Spleen (tissue), 11 donors: ENCODE data around the gene GINM1. TPM values are rescaled to one million over a fixed set of nuclear protein-coding genes. Genes with fewer than 3 reads are reported as not detected.

ENCODE experiments used
- DNase-seq: peaks from one replicate; pipeline ENCODE4 v3.0.0-alpha.2; 2020
- H3K27ac ChIP-seq, 8 donors: fragments of 200-600 bp; sonication (generic) in 7 of 8; 1 replicate in 4 of 8; 2 replicates in 4 of 8; pipeline versions ENCODE4 v1.5.0 to v1.8.0; 2016 to 2021; ENCODE audit warnings: inconsistent platforms in 4 of 8, mild to moderate bottlenecking in 4 of 8, moderate library complexity in 1 of 8
- H3K27me3 ChIP-seq, 7 donors: fragments of 200-600 bp; sonication (generic) in 6 of 7; replicated peaks in 1 of 7; 1 replicate in 4 of 7; 2 replicates in 3 of 7; pipeline versions ENCODE4 v1.5.0 to v1.8.0; 2016 to 2021; ENCODE audit warnings: inconsistent platforms in 3 of 7, mild to moderate bottlenecking in 1 of 7
- H3K36me3 ChIP-seq, 6 donors: fragments of 200-600 bp; sonication (generic) in 5 of 6; 1 replicate in 4 of 6; 2 replicates in 2 of 6; pipeline versions ENCODE4 v1.5.0 to v1.8.0; 2016 to 2021; ENCODE audit warnings: inconsistent platforms in 2 of 6
- H3K4me1 ChIP-seq, 6 donors: fragments of 200-600 bp; sonication (generic) in 5 of 6; 1 replicate in 3 of 6; 2 replicates in 3 of 6; pipeline versions ENCODE4 v1.5.0 to v1.8.0; 2016 to 2021; ENCODE audit warnings: inconsistent platforms in 3 of 6
- H3K4me3 ChIP-seq, 8 donors: fragments of 200-600 bp; sonication (generic) in 7 of 8; 1 replicate in 4 of 8; 2 replicates in 4 of 8; pipeline versions ENCODE4 v1.5.0 to v1.8.0; 2016 to 2021; ENCODE audit warnings: inconsistent platforms in 4 of 8, mild to moderate bottlenecking in 4 of 8, moderate library complexity in 2 of 8
- H3K9me3 ChIP-seq, 8 donors: fragments of 200-600 bp; sonication (generic) in 7 of 8; 1 replicate in 4 of 8; 2 replicates in 4 of 8; pipeline versions ENCODE4 v1.5.0 to v1.8.0; 2016 to 2021; ENCODE audit warnings: inconsistent platforms in 4 of 8
- CTCF ChIP-seq, 11 experiments: fragments of 200-600 bp in 7 of 11; fragments of 450-650 bp in 4 of 11; sonication (generic) in 4 of 11; IDR thresholded peaks in 8 of 11; conservative IDR thresholded peaks in 3 of 11; 1 replicate in 7 of 11; 2 replicates in 4 of 11; pipeline versions ENCODE4 v1.4.0 to v1.8.0; 2016 to 2021; ENCODE audit warnings: antibody characterized with exemption in 11 of 11, inconsistent platforms in 4 of 11, mild to moderate bottlenecking in 1 of 11
- POLR2A ChIP-seq, 3 donors: fragments of 450-650 bp; IDR thresholded peaks; one replicate each; pipeline ENCODE4 v1.5.1; 2017; ENCODE audit warnings: antibody characterized with exemption in 3 of 3, mild to moderate bottlenecking in 1 of 3
- POLR2AphosphoS5 ChIP-seq, 3 donors: sonication (generic); formaldehyde crosslinking; IDR thresholded peaks; one replicate each; pipeline ENCODE4 v1.5.1; 2017; ENCODE audit warnings: antibody characterized with exemption in 3 of 3
- WGBS, 5 donors: extraction: QIAGEN DNeasy Blood & Tissue Kit in 3 of 5; methylation state at CpG; one replicate each; pipeline versions ENCODE4 v1.1.5 to v1.1.7; 2013 to 2018; 5-methylcytosine and 5-hydroxymethylcytosine counted together
- intact Hi-C: fragments of 100-400 bp; cut with DNase I; formaldehyde crosslinking; loops from one replicate; pipeline ENCODE4 v1.15.0; 2023; ENCODE audit warnings: low total_unique reads
- polyA plus RNA-seq, 3 donors: library from polyadenylated mRNA; stranded (reverse); fragments of 200-250 nt; gene quantifications; one replicate each; pipeline ENCODE4 v1.2.1, GENCODE V29; 2013
- total RNA-seq, 7 donors: library from RNA; depleted of rRNA in 3 of 7; stranded (reverse); fragments of >200 nt in 3 of 7; fragmentation: NEBNext Ultra II Directional in 4 of 7; extraction: Animal tissue kit (Norgen Biotek cat#: 25700) in 4 of 7; gene quantifications; one replicate each; pipeline versions ENCODE4 v1.1.0 to v1.2.1, GENCODE V29; 2016 to 2021
- donor health status: healthy with polysubstance abuse.
- donor health status: DM: no; HTN: no; CAD: no; lungs with moderate emphysema.
- donor health status: DM: no; HTN: no; CAD: no.
- donor health status: Bipolar disorder and iron deficiency.
- donor health status: healthy.
- donor health status: DM: no; HTN: no; CAD: no.
- donor health status: DM: yes; HTN: yes; CAD: no.

GINM1 gene
- total and polyA plus RNA-seq, 10 donors = 16.7 to 47.7 (median 31.1) TPM

- TF ChIP-seq POLR2AphosphoS5 (IDR thresholded peaks at IDR 0.05) (no peak), POLR2A (IDR thresholded peaks at IDR 0.05) (no peak), CTCF (IDR thresholded peaks at IDR 0.05 in 8 of 11, conservative IDR thresholded peaks at IDR 0.05 in 3 of 11) (no peak)
- Histone ChIP-seq H3K27me3 (peaks cover 0 to 21% (median 0%) of the 10 kb centered on the region in 7 donors), H3K4me3 (no peak overlapping the region), H3K36me3 (no peaks in the 10 kb centered on the region), H3K9me3 (no peaks in the 10 kb centered on the region), H3K27ac (no peak overlapping the region), H3K4me1 (peaks cover 0 to 3% (median under 1%) of the 10 kb centered on the region in 6 donors)
- DNase-seq = no peak
- intact Hi-C loops = no loop called here
- 66 to 88% (median 78%) methylated on average over 2 to 5 of the region's 5 CpGs for WGBS, 5 donors
Observed at GRCh38 chr6:149551920-149552319, 14.3 kb upstream of the GINM1 start.

- TF ChIP-seq POLR2AphosphoS5 (IDR thresholded peaks at IDR 0.05) (no peak), POLR2A (IDR thresholded peaks at IDR 0.05) (no peak), CTCF (IDR thresholded peaks at IDR 0.05 in 8 of 11, conservative IDR thresholded peaks at IDR 0.05 in 3 of 11) (no peak)
- no peak overlapping the region for H3K27ac ChIP-seq
- H3K9me3 ChIP-seq = no peaks in the 10 kb centered on the region
- no peak overlapping the region for H3K4me3 ChIP-seq
- no peaks in the 10 kb centered on the region for H3K36me3 ChIP-seq
- H3K27me3 ChIP-seq = peaks cover 0 to 20% (median 0%) of the 10 kb centered on the region in 7 donors
- intact Hi-C loops = no loop called here
- H3K4me1 ChIP-seq = no peaks in the 10 kb centered on the region
- DNase-seq = no peak
Observed at GRCh38 chr6:149558029-149558428, 8.1 kb upstream of the GINM1 start.

- intact Hi-C loops = no loop called here
- Histone ChIP-seq H3K36me3 (no peaks in the 10 kb centered on the region), H3K4me1 (peaks cover 0 to 2% (median 0%) of the 10 kb centered on the region in 6 donors), H3K4me3 (no peak overlapping the region), H3K27ac (no peak overlapping the region), H3K27me3 (peaks cover 0 to 8% (median 0%) of the 10 kb centered on the region in 7 donors), H3K9me3 (no peaks in the 10 kb centered on the region)
- TF ChIP-seq CTCF (IDR thresholded peaks at IDR 0.05 in 8 of 11, conservative IDR thresholded peaks at IDR 0.05 in 3 of 11) (no peak), POLR2AphosphoS5 (IDR thresholded peaks at IDR 0.05) (no peak), POLR2A (IDR thresholded peaks at IDR 0.05) (no peak)
- no peak for DNase-seq
- WGBS, 5 donors = 45 to 92% (median 75%) methylated on average over 2 of the region's 2 CpGs
Observed at GRCh38 chr6:149559389-149559788, 6.8 kb upstream of the GINM1 start.

- TF ChIP-seq POLR2A (IDR thresholded peaks at IDR 0.05) (no peak), CTCF (IDR thresholded peaks at IDR 0.05 in 8 of 11, conservative IDR thresholded peaks at IDR 0.05 in 3 of 11) (peak in 7 of 11 experiments; percentile 9 to 53 (median 43)), POLR2AphosphoS5 (IDR thresholded peaks at IDR 0.05) (no peak)
- no peaks in the 10 kb centered on the region for H3K27me3 ChIP-seq
- H3K27ac ChIP-seq = no peak overlapping the region
- WGBS, 5 donors = 49 to 73% (median 69%) methylated on average over 3 of the region's 3 CpGs
- no peak for DNase-seq
- H3K9me3 ChIP-seq = no peaks in the 10 kb centered on the region
- H3K4me1 ChIP-seq = peaks cover 0 to 16% (median 7%) of the 10 kb centered on the region in 6 donors
- intact Hi-C loops = loop anchor here (10.0 kb wide), 1 partner anchor 154 kb away; the partner anchor contains the start of gene LATS1
- H3K36me3 ChIP-seq = no peaks in the 10 kb centered on the region
- no peak overlapping the region for H3K4me3 ChIP-seq
Observed at GRCh38 chr6:149560736-149561135, 5.4 kb upstream of the GINM1 start.
